IMR-90 (cell line): Measurements from ENCODE around the gene COL27A1. TPM values are rescaled to one million over a fixed set of nuclear protein-coding genes. Genes with fewer than 3 reads are reported as not detected.

Experiments
- ATAC-seq: fragments of 200-7000 bp; cut with Tn5 transposase; 2 replicates; pipeline ENCODE4 v1.9.1; 2020; ENCODE audit warnings: low read depth, mild to moderate bottlenecking, moderate library complexity
- BruUV-seq: library from RNA; stranded (reverse); fragments of 400-500 nt; replicated peaks from 2 replicates; lab custom pipeline; 2021; lab: Mats Ljungman, UMichigan
- CTCF ChIA-PET: fragments of 300-600 bp; formaldehyde crosslinking; extraction: SDS; loops from one replicate; lab custom pipeline; 2021; ENCODE audit warnings: antibody characterized with exemption; lab: Yijun Ruan, JAX
- POLR2A ChIA-PET: fragments of 300-600 bp; sonication (Branson Sonifier 250); formaldehyde crosslinking; loops from one replicate; lab custom pipeline; 2022; ENCODE audit warnings: antibody characterized with exemption; ENCODE audit not compliant: unreplicated experiment; lab: Charles Lee
- DNase-seq: peaks from one replicate; pipeline ENCODE4 v3.0.0; 2013
- H2AFZ ChIP-seq: replicated peaks from 2 replicates; pipeline ENCODE3; 2013; ENCODE audit warnings: low read length, mild to moderate bottlenecking; ENCODE audit not compliant: poor library complexity
- H2AK5ac ChIP-seq: 2 replicates; pipeline ENCODE4 v1.6.1; 2013; ENCODE audit warnings: low read depth, low read length, inconsistent platforms
- H2AK9ac ChIP-seq: replicated peaks from 2 replicates; pipeline ENCODE3; 2013; ENCODE audit warnings: mild to moderate bottlenecking, low read depth, low read length, moderate library complexity; ENCODE audit not compliant: poor library complexity
- H2BK120ac ChIP-seq: 2 replicates; pipeline ENCODE4 v1.6.1; 2013; ENCODE audit warnings: low read depth, low read length, inconsistent platforms
- H2BK15ac ChIP-seq: 3 replicates; pipeline ENCODE4 v1.6.1; 2013; ENCODE audit warnings: low read depth, low read length, inconsistent platforms
- H2BK20ac ChIP-seq: 2 replicates; pipeline ENCODE4 v1.6.1; 2013; ENCODE audit warnings: low read depth, mild to moderate bottlenecking, inconsistent platforms, low read length, moderate library complexity
- H2BK5ac ChIP-seq: 2 replicates; pipeline ENCODE4 v1.6.1; 2013; ENCODE audit warnings: mild to moderate bottlenecking, low read depth, low read length, inconsistent platforms; ENCODE audit not compliant: poor library complexity, severe bottlenecking
- H3K14ac ChIP-seq: replicated peaks from 2 replicates; pipeline ENCODE4 v1.6.1; 2013; ENCODE audit warnings: low read depth, low read length, inconsistent platforms
- H3K18ac ChIP-seq: 2 replicates; pipeline ENCODE4 v1.6.1; 2013; ENCODE audit warnings: low read depth, low read length, control low read depth
- H3K23ac ChIP-seq: 2 replicates; pipeline ENCODE4 v1.6.1; 2013; ENCODE audit warnings: low read depth, low read length, inconsistent platforms
- H3K27ac ChIP-seq: 2 replicates; pipeline ENCODE4 v1.5.1; 2013; ENCODE audit warnings: mild to moderate bottlenecking, control low read depth, low read length; ENCODE audit not compliant: insufficient read depth
- H3K27me3 ChIP-seq: 2 replicates; pipeline ENCODE4 v1.6.1; 2013; ENCODE audit warnings: low read length; ENCODE audit not compliant: control insufficient read depth, insufficient read depth
- H3K36me3 ChIP-seq: 2 replicates; pipeline ENCODE4 v1.6.1; 2013; ENCODE audit warnings: low read length, mixed read lengths; ENCODE audit not compliant: control insufficient read depth, insufficient read depth
- H3K4ac ChIP-seq: 2 replicates; pipeline ENCODE4 v1.6.1; 2013; ENCODE audit warnings: low read depth, low read length, inconsistent platforms
- H3K4me1 ChIP-seq: 2 replicates; pipeline ENCODE4 v1.6.1; 2013; ENCODE audit warnings: low read length, mixed read lengths; ENCODE audit not compliant: control insufficient read depth, insufficient read depth
- H3K4me2 ChIP-seq: 2 replicates; pipeline ENCODE4 v1.6.1; 2013; ENCODE audit warnings: low read depth, mild to moderate bottlenecking, control low read depth, low read length, moderate library complexity
- H3K4me3 ChIP-seq: 2 replicates; pipeline ENCODE4 v1.5.1; 2013; ENCODE audit warnings: low read depth, mild to moderate bottlenecking, control low read depth, low read length, moderate library complexity; ENCODE audit not compliant: insufficient read depth
- H3K56ac ChIP-seq: 2 replicates; pipeline ENCODE4 v1.6.1; 2013; ENCODE audit warnings: low read length, inconsistent platforms; ENCODE audit not compliant: insufficient read depth; ENCODE audit errors: extremely low read depth
- H3K79me1 ChIP-seq, 2 experiments: 2 replicates each; pipeline ENCODE4 v1.6.1; 2013; ENCODE audit warnings: low read length in 2 of 2, inconsistent platforms in 1 of 2, low read depth in 1 of 2
- H3K9ac ChIP-seq: 2 replicates; pipeline ENCODE4 v1.6.1; 2013; ENCODE audit warnings: low read depth, low read length, control low read depth
- H3K9me1 ChIP-seq: 2 replicates; pipeline ENCODE4 v1.6.1; 2013; ENCODE audit warnings: low read length, inconsistent platforms; ENCODE audit not compliant: insufficient read depth
- H3K9me3 ChIP-seq: 2 replicates; pipeline ENCODE4 v1.6.1; 2013; ENCODE audit warnings: low read length; ENCODE audit not compliant: control insufficient read depth, insufficient read depth
- H4K20me1 ChIP-seq: 2 replicates; pipeline ENCODE4 v1.6.1; 2013; ENCODE audit warnings: low read length, inconsistent platforms; ENCODE audit not compliant: insufficient read depth
- H4K5ac ChIP-seq: 2 replicates; pipeline ENCODE4 v1.6.1; 2013; ENCODE audit warnings: mild to moderate bottlenecking, low read depth, low read length, control low read depth
- H4K8ac ChIP-seq, 2 experiments: 2 replicates each; pipeline ENCODE4 v1.6.1; 2013; ENCODE audit warnings: low read depth in 2 of 2, low read length in 2 of 2, control low read depth in 1 of 2, inconsistent platforms in 1 of 2
- H4K91ac ChIP-seq: 2 replicates; pipeline ENCODE4 v1.6.1; 2013; ENCODE audit warnings: low read depth, low read length, inconsistent platforms; ENCODE audit not compliant: insufficient read depth
- BHLHE40 ChIP-seq: fragments of 150-350 bp; IDR thresholded peaks from 2 replicates; pipeline ENCODE4 v1.6.1; 2016; ENCODE audit warnings: mild to moderate bottlenecking, low read depth, low read length
- CHD1 ChIP-seq: IDR thresholded peaks from 2 replicates; pipeline ENCODE4 v1.6.1; 2012; ENCODE audit warnings: low read depth, low read length, improper control_type of control experiment
- ELK1 ChIP-seq: fragments of 150-350 bp; IDR thresholded peaks from 2 replicates; pipeline ENCODE4 v1.6.1; 2016; ENCODE audit warnings: low read depth, mild to moderate bottlenecking, low read length, moderate library complexity, borderline replicate concordance
- FOS ChIP-seq: fragments of 150-350 bp; IDR thresholded peaks from 2 replicates; pipeline ENCODE4 v1.6.1; 2016; ENCODE audit warnings: low read depth, low read length
- MAFK ChIP-seq: IDR thresholded peaks from 2 replicates; pipeline ENCODE4 v1.6.1; 2012; ENCODE audit warnings: low read depth, low read length, improper control_type of control experiment
- MAZ ChIP-seq: IDR thresholded peaks from 2 replicates; pipeline ENCODE4 v1.6.1; 2012; ENCODE audit warnings: low read depth, mild to moderate bottlenecking, low read length, improper control_type of control experiment, moderate library complexity, borderline replicate concordance
- MXI1 ChIP-seq: IDR thresholded peaks from 2 replicates; pipeline ENCODE4 v1.6.1; 2012; ENCODE audit warnings: low read depth, mild to moderate bottlenecking, low read length, moderate library complexity, borderline replicate concordance
- NFE2L2 ChIP-seq: fragments of 150-350 bp; IDR thresholded peaks from 2 replicates; pipeline ENCODE4 v1.6.1; 2016; ENCODE audit warnings: low read depth, mild to moderate bottlenecking, low read length
- POLR2A ChIP-seq: IDR thresholded peaks from 2 replicates; pipeline ENCODE4 v1.6.1; 2012; ENCODE audit warnings: mild to moderate bottlenecking, low read depth, low read length
- RFX5 ChIP-seq: IDR thresholded peaks from 2 replicates; pipeline ENCODE4 v1.8.0; 2012; ENCODE audit warnings: low read depth, mild to moderate bottlenecking, low read length, moderate library complexity
- SMC3 ChIP-seq: fragments of 150-350 bp; IDR thresholded peaks from 2 replicates; pipeline ENCODE4 v1.6.1; 2016; ENCODE audit warnings: low read depth, mild to moderate bottlenecking, antibody characterized with exemption, low read length, moderate library complexity
- USF2 ChIP-seq: fragments of 150-350 bp; IDR thresholded peaks from 2 replicates; pipeline ENCODE4 v1.6.1; 2017; ENCODE audit warnings: mild to moderate bottlenecking, antibody characterized with exemption, low read length, low read depth
- WGBS, 2 experiments: methylation state at CpG; one replicate each; pipeline versions ENCODE4 v1.1.5 to v1.1.7; 2013; ENCODE audit warnings: missing lambda C conversion rate in 2 of 2; ENCODE audit not compliant: insufficient read length in 1 of 2; ENCODE audit errors: extremely low coverage in 2 of 2; 5-methylcytosine and 5-hydroxymethylcytosine counted together
- dilution Hi-C: fragments of 300-500 bp; cut with HindIII; formaldehyde crosslinking; loops from one replicate; pipeline ENCODE4 v1.14.3; 2018; ENCODE audit warnings: low sequenced_read_pairs; ENCODE audit not compliant: unreplicated experiment
- in situ Hi-C: fragments of 300-500 bp; cut with MboI; formaldehyde crosslinking; loops from 3 replicates; pipeline ENCODE4 v1.14.3; 2019; ENCODE audit warnings: low sequenced_read_pairs, inconsistent platforms, mixed read lengths
- intact Hi-C: fragments of 100-400 bp; cut with micrococcal nuclease; formaldehyde crosslinking; loops from 2 replicates; pipeline ENCODE4 v1.10.0; 2022
- polyA plus RNA-seq, 3 experiments: library from polyadenylated mRNA; depleted of rRNA; stranded (reverse); fragments of >200 nt; gene quantifications; 2 replicates each; pipeline ENCODE4 v1.2.3, GENCODE V29; 2012; ENCODE audit warnings: low replicate concordance in 1 of 3
- total RNA-seq: library from RNA; depleted of rRNA; stranded (reverse); fragments of >200 nt; gene quantifications from 2 replicates; pipeline ENCODE4 v1.2.3, GENCODE V29; 2012
- TF ChIP-seq, protein P1 (sequence below): conservative IDR thresholded peaks from 2 replicates; pipeline ENCODE4 v1.5.1; 2012; ENCODE audit warnings: mild to moderate bottlenecking, low read depth, low read length, improper control_type of control experiment

The COL27A1 gene
- total and polyA plus RNA-seq, 2 of the 4 experiments (the other 2 are of a cell fraction), result 3.2 to 18.3 TPM

DNA sequence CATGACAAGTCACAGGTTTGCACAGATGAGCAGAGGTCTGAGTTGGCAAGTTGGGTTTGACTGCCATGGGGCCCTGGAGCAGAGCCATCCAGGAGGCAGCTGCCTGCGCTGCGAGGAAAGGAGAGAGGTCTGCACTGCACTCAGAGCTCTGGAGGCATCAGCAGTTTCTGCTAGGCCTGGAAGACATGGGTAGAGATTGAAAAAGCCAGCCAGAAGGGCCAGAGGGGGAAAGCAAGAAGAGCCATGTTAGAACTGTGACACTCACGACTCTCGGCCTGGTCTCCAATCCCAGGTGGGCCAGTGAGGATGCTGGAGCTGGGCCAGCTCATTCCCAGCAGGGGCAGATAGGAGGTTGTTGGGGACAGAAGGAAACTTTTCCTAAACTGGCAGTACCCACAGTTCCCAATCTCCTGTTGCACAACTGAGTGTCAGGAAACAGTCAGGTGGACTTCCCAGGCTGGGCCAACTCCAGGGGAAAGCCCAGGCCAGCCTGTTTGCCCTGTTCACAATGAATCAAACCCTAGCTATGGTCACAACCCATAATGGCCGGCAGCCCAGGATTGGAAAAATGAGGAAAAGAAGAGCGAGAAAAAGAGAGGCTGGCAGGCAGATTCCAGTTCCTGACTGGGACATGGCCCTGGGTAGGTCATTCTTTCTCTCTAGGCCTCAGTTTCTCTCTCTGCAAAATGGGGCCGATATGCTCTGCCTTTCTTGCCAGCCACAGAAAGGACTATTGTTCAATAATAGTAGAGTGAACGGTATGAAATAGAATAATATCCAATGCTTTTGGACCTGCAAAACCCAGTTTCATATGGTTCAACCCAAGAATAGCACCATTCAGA is 159.8 kb downstream of the COL27A1 start:
- H3K4ac ChIP-seq, result peak overlapping the region; percentile 2; the same call in 1 of the 2 replicates
- no peak overlapping the region for H4K8ac ChIP-seq
- H3K27ac ChIP-seq, result no peak overlapping the region
- TF ChIP-seq, protein P1, sequence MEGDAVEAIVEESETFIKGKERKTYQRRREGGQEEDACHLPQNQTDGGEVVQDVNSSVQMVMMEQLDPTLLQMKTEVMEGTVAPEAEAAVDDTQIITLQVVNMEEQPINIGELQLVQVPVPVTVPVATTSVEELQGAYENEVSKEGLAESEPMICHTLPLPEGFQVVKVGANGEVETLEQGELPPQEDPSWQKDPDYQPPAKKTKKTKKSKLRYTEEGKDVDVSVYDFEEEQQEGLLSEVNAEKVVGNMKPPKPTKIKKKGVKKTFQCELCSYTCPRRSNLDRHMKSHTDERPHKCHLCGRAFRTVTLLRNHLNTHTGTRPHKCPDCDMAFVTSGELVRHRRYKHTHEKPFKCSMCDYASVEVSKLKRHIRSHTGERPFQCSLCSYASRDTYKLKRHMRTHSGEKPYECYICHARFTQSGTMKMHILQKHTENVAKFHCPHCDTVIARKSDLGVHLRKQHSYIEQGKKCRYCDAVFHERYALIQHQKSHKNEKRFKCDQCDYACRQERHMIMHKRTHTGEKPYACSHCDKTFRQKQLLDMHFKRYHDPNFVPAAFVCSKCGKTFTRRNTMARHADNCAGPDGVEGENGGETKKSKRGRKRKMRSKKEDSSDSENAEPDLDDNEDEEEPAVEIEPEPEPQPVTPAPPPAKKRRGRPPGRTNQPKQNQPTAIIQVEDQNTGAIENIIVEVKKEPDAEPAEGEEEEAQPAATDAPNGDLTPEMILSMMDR, result no peak
- TF ChIP-seq CHD1 (no peak), NFE2L2 (no peak), MAZ (no peak), RFX5 (no peak), MXI1 (no peak), ELK1 (no peak), SMC3 (no peak), BHLHE40 (no peak), FOS (no peak), POLR2A (no peak), USF2 (no peak), MAFK (no peak)
- no peaks in the 10 kb centered on the region for H3K9me3 ChIP-seq
- peaks cover 17% of the 10 kb centered on the region; the same call in 1 of the 2 replicates for H3K9me1 ChIP-seq
- no peak overlapping the region for H2BK15ac ChIP-seq
- no peak overlapping the region for H3K56ac ChIP-seq
- no peak overlapping the region for H3K23ac ChIP-seq
- in situ Hi-C loops, result no loop called here
- no peak overlapping the region for H2BK120ac ChIP-seq
- no peaks in the 10 kb centered on the region for H3K27me3 ChIP-seq
- H3K14ac ChIP-seq, result no peak overlapping the region
- peaks cover 7% of the 10 kb centered on the region for H3K4me1 ChIP-seq
- H3K4me3 ChIP-seq, result no peak overlapping the region
- H3K9ac ChIP-seq, result no peak overlapping the region
- H2BK5ac ChIP-seq, result no peak overlapping the region
- H3K36me3 ChIP-seq, result peaks cover 5% of the 10 kb centered on the region
- H2AK9ac ChIP-seq, result peak overlapping the region; percentile 40
- ATAC-seq (no peak), DNase-seq (no peak)
- BruUV-seq, result no TSS peak
- H3K4me2 ChIP-seq, result no peak overlapping the region
- dilution Hi-C loops, result no loop called here
- no CpG with 5 or more reads among the region's 8 CpGs for WGBS, 2 experiments
- ChIA-PET CTCF (interaction anchor here (0.8 kb wide), 1 partner anchor 207 kb away, joined by 3 read pairs; no protein-coding TSS in a partner anchor), POLR2A (no interaction called here)
- no peaks in the 10 kb centered on the region for H3K79me1 ChIP-seq
- no peak overlapping the region for H2BK20ac ChIP-seq
- H2AFZ ChIP-seq, result no peak overlapping the region
- intact Hi-C loops, result no loop called here
- 0 out of 2 replicates have a peak overlapping the region, but pooled peaks have one; percentile 7 for H2AK5ac ChIP-seq
- no peak overlapping the region for H3K18ac ChIP-seq
- no peak overlapping the region for H4K91ac ChIP-seq
- H4K20me1 ChIP-seq, result no peaks in the 10 kb centered on the region
- H4K5ac ChIP-seq, result no peak overlapping the region
